NCI-H526 (cell line): ENCODE data around the gene SLC12A5.

ENCODE experiments used
- DNase-seq, 2 experiments: peaks; one replicate each; lab custom pipeline; 2025; lab: John Stamatoyannopoulos, UW

SLC12A5 gene

GRCh38 chr20:46027245-46027853 is 1.7 kb upstream of the SLC12A5 start:
- no peak for DNase-seq

- DNase-seq = no peak
Observed at GRCh38 chr20:46028110-46028509, 905 bp upstream of the SLC12A5 start.

- no peak for DNase-seq
Observed at GRCh38 chr20:46030284-46031013, 1.4 kb downstream of the SLC12A5 start.

GRCh38 chr20:46031014-46031569 is 2.1 kb downstream of the SLC12A5 start:
- no peak for DNase-seq

GRCh38 chr20:46031701-46032254 is 2.8 kb downstream of the SLC12A5 start:
- peak; percentile 50 to 88 for DNase-seq

GRCh38 chr20:46034039-46034438 is 5.0 kb downstream of the SLC12A5 start:
- no peak for DNase-seq

GRCh38 chr20:46035253-46035652 is 6.2 kb downstream of the SLC12A5 start:
- no peak for DNase-seq

GRCh38 chr20:46035713-46036112 is 6.7 kb downstream of the SLC12A5 start:
- DNase-seq = no peak

- no peak for DNase-seq
Observed at GRCh38 chr20:46036370-46036769, 7.4 kb downstream of the SLC12A5 start.

- no peak for DNase-seq
Observed at GRCh38 chr20:46037036-46037435, 8.0 kb downstream of the SLC12A5 start.

GRCh38 chr20:46040902-46041535 is 12.0 kb downstream of the SLC12A5 start:
- no peak for DNase-seq

GRCh38 chr20:46043556-46043955 is 14.5 kb downstream of the SLC12A5 start:
- no peak for DNase-seq

GRCh38 chr20:46044896-46045295 is 15.9 kb downstream of the SLC12A5 start:
- no peak for DNase-seq

GRCh38 chr20:46046588-46047310 is 17.7 kb downstream of the SLC12A5 start:
- DNase-seq = no peak

GRCh38 chr20:46047821-46048220 is 18.8 kb downstream of the SLC12A5 start:
- DNase-seq = no peak

GRCh38 chr20:46049190-46049589 is 20.2 kb downstream of the SLC12A5 start:
- no peak for DNase-seq

GRCh38 chr20:46049815-46050214 is 20.8 kb downstream of the SLC12A5 start:
- DNase-seq = no peak

- DNase-seq = no peak
Observed at GRCh38 chr20:46050444-46050843, 21.4 kb downstream of the SLC12A5 start.

GRCh38 chr20:46050885-46051284 is 21.9 kb downstream of the SLC12A5 start:
- no peak for DNase-seq

GRCh38 chr20:46051556-46052308 is 22.7 kb downstream of the SLC12A5 start:
- DNase-seq = no peak

GRCh38 chr20:46053416-46053815 is 24.4 kb downstream of the SLC12A5 start:
- DNase-seq = no peak
